Transverse colon (tissue), 4 donors: ENCODE data around the gene KIF2C. TPM values are rescaled to one million over a fixed set of nuclear protein-coding genes. Genes with fewer than 3 reads are reported as not detected.

Experiments
- DNase-seq: peaks from one replicate; pipeline ENCODE4 v3.0.0-alpha.2; 2019
- H3K27ac ChIP-seq, 4 donors: fragments of 200-600 bp; sonication (generic); 2 replicates each; pipeline ENCODE4 v1.5.1; 2016 to 2018; ENCODE audit warnings: inconsistent platforms in 4 of 4
- H3K27me3 ChIP-seq: fragments of 200-600 bp; sonication (generic); 2 replicates; pipeline ENCODE4 v1.5.1; 2017; ENCODE audit warnings: inconsistent platforms
- H3K36me3 ChIP-seq, 4 donors: fragments of 200-600 bp; sonication (generic); 2 replicates each; pipeline ENCODE4 v1.5.1; 2017 to 2019; ENCODE audit warnings: inconsistent platforms in 4 of 4
- H3K4me1 ChIP-seq, 4 donors: fragments of 200-600 bp; sonication (generic); 2 replicates each; pipeline ENCODE4 v1.5.1; 2017 to 2020; ENCODE audit warnings: inconsistent platforms in 4 of 4
- H3K4me3 ChIP-seq, 4 donors: fragments of 200-600 bp; sonication (generic); 1 replicate in 1 of 4; 2 replicates in 3 of 4; pipeline versions ENCODE4 v1.5.1 to v1.6.1; 2017 to 2019; ENCODE audit warnings: inconsistent platforms in 4 of 4
- H3K9me3 ChIP-seq, 2 donors: fragments of 200-600 bp; sonication (generic); 2 replicates each; pipeline ENCODE4 v1.5.1; 2017 to 2019; ENCODE audit warnings: inconsistent platforms in 2 of 2
- EP300 ChIP-seq: sonication (generic); formaldehyde crosslinking; IDR thresholded peaks from one replicate; pipeline ENCODE4 v1.6.1; 2017; ENCODE audit warnings: antibody characterized with exemption, low read depth
- POLR2A ChIP-seq: fragments of 450-650 bp; IDR thresholded peaks from one replicate; pipeline ENCODE4 v1.6.1; 2016; ENCODE audit warnings: antibody characterized with exemption, mild to moderate bottlenecking, moderate library complexity
- POLR2AphosphoS5 ChIP-seq, 3 donors: sonication (generic); formaldehyde crosslinking; IDR thresholded peaks; one replicate each; pipeline ENCODE4 v1.6.1; 2016; ENCODE audit warnings: antibody characterized with exemption in 3 of 3
- WGBS, 2 donors: methylation state at CpG; one replicate each; pipeline ENCODE4 v1.1.5; 2018; ENCODE audit warnings: low coverage in 1 of 2; 5-methylcytosine and 5-hydroxymethylcytosine counted together
- in situ Hi-C, 4 donors: fragments of 200-750 bp; cut with MboI; loops; one replicate each; pipeline versions ENCODE4 v1.15.0 to v1.15.1; 2017; ENCODE audit warnings: low sequenced_read_pairs in 3 of 4, low pct_ligation_motif_present in 1 of 4, low pct_unique_long_range_greater_than_20kb in 1 of 4
- intact Hi-C: fragments of 100-400 bp; cut with DNase I; formaldehyde crosslinking; loops from one replicate; pipeline ENCODE4 v1.15.1; 2023; ENCODE audit warnings: low total_unique reads
- total RNA-seq, 4 donors: library from RNA; depleted of rRNA; stranded (reverse); fragments of >200 nt; gene quantifications; one replicate each; pipeline ENCODE4 v1.1.0, GENCODE V29; 2016
- TF ChIP-seq, protein P1 (sequence below), 5 experiments: fragments of 200-600 bp in 3 of 5; fragments of 450-650 bp in 2 of 5; sonication (generic) in 3 of 5; IDR thresholded peaks; 1 replicate in 2 of 5; 2 replicates in 3 of 5; pipeline ENCODE4 v1.5.1; 2016 to 2017; ENCODE audit warnings: antibody characterized with exemption in 5 of 5, inconsistent platforms in 3 of 5, mild to moderate bottlenecking in 2 of 5, moderate library complexity in 1 of 5

KIF2C gene
- total RNA-seq, 4 donors from 2014 or later, result 0.95 to 8.0 (median 1.9) TPM; not detected in 1

DNA sequence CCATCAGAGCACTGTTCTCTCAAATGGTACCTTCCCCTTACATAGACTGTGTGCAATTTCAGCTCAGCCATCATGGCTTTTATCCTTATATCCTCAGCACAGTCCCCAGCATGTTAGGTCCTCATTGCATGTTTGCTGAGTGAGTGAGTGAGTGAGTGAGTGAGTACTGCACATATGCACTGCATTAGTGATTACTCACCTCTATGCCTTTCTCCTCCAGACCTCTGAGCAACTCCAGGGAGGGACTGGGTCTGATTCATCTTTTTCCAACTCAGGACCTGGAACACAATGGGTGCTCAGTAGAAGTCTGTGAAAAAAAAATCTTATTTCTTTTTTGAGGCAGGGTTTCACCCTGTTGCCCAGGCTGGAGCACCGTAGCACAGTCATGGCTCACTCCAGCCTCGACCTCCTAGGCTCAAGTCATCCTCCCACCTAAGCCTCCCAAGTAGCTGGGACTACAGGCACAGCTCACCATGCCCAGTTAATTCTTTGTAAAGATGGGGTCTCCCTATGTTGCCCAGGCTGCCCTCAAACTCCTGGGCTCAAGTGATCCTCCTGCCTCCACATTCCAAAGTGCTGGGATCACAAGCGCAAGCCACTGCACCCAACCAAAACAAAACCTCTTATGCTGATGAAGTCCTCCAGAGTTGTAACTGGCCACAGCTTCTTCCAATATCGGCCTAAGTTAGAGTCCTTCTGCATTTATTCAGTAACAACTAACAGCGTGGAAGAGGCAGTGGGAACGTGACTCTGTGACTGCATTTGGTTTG, 32.3 kb upstream of the KIF2C start:
- intact Hi-C loops (no loop called here), in situ Hi-C loops (no loop called here)
- Histone ChIP-seq H3K4me3 (no peak overlapping the region), H3K27ac (no peak overlapping the region), H3K27me3 (no peaks in the 10 kb centered on the region), H3K9me3 (no peaks in the 10 kb centered on the region), H3K36me3 (no peaks in the 10 kb centered on the region), H3K4me1 (peaks cover 0 to 11% (median 2%) of the 10 kb centered on the region in 4 donors)
- 80 to 92% methylated on average over 2 to 6 of the region's 6 CpGs for WGBS, 2 donors
- DNase-seq, result no peak
- no peak for TF ChIP-seq POLR2A
- TF ChIP-seq, protein P1, sequence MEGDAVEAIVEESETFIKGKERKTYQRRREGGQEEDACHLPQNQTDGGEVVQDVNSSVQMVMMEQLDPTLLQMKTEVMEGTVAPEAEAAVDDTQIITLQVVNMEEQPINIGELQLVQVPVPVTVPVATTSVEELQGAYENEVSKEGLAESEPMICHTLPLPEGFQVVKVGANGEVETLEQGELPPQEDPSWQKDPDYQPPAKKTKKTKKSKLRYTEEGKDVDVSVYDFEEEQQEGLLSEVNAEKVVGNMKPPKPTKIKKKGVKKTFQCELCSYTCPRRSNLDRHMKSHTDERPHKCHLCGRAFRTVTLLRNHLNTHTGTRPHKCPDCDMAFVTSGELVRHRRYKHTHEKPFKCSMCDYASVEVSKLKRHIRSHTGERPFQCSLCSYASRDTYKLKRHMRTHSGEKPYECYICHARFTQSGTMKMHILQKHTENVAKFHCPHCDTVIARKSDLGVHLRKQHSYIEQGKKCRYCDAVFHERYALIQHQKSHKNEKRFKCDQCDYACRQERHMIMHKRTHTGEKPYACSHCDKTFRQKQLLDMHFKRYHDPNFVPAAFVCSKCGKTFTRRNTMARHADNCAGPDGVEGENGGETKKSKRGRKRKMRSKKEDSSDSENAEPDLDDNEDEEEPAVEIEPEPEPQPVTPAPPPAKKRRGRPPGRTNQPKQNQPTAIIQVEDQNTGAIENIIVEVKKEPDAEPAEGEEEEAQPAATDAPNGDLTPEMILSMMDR (IDR thresholded peaks at IDR 0.05), result no peak
- TF ChIP-seq EP300, result no peak
- no peak for TF ChIP-seq POLR2AphosphoS5 (IDR thresholded peaks at IDR 0.05)

DNA sequence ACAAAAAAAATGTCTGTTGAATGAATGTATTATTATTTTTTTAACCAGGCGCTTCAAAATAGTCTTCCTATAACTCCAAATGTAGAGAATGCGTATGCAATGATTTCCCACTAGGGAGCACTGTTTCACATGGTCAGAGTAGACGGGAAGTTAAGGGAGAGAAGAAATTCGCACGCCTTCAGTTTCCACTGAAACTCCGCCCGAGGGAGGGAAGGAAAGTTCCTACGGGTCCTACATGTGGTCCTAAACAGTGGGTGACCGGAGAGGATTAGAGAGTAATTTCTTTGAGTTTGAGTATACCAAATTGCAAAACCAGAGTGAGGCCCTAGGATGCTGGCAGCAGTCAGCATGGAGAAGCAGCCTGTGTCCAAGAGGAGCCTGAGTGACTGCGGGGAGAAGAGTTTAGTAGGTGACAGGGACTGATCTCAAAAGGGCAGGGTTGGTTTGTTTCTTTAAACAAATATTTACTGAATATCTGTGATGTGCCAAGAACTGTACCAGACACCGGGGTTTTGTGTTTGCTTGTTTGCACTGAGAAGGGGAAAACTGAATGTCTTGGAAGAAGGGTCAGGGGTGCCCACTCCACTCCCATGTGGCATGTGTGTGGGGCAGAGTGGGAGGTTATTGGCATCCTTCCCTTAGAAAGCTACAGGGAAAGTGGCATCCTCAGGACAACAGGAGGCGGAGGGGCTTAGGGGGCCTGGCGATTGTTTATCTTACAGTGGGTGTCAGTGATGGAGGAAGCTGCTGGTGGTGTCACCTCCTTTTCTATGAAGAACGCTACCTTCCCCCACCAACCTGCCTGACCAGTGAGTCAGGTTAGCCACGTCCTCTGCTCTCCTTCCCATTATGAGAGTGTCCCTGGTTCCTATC, 31.4 kb upstream of the KIF2C start:
- in situ Hi-C loops (no loop called here), intact Hi-C loops (no loop called here)
- Histone ChIP-seq H3K27ac (no peak overlapping the region), H3K9me3 (no peaks in the 10 kb centered on the region), H3K4me1 (peaks cover 0 to 11% (median 2%) of the 10 kb centered on the region in 4 donors), H3K36me3 (no peaks in the 10 kb centered on the region), H3K4me3 (no peak overlapping the region), H3K27me3 (no peaks in the 10 kb centered on the region)
- TF ChIP-seq, protein P1 (IDR thresholded peaks at IDR 0.05), result peak; percentile 50 to 65 (median 61)
- TF ChIP-seq POLR2A, result no peak
- 6 to 30% methylated on average over 11 to 15 of the region's 15 CpGs for WGBS, 2 donors
- no peak for DNase-seq

DNA sequence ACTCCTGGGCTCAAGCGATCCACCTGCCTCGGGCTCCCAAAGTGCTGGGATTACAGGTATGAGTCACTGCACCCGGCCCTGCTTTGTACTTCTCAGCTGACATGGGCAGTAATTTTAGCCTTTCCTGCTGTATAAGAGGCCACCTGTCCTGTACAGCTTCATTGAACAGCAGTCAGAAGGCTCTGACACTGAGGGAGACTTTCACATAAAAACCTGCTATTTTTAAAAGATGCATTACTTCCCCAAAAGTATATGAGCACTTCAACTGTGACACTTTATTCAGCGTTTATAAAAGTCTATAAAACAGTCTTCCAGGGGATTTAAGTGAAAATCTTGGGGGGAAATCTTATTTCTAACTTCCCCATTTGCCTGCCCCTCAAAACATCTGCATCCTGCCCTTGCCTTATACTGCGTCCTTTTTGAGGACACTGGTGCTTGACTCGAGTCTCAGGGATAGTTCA, 26.3 kb upstream of the KIF2C start:
- Histone ChIP-seq H3K4me1 (peaks cover 0 to 13% (median 2%) of the 10 kb centered on the region in 4 donors), H3K27me3 (no peaks in the 10 kb centered on the region), H3K36me3 (no peaks in the 10 kb centered on the region), H3K4me3 (no peak overlapping the region), H3K9me3 (no peaks in the 10 kb centered on the region), H3K27ac (no peak overlapping the region)
- no peak for TF ChIP-seq POLR2A
- no peak for TF ChIP-seq EP300
- TF ChIP-seq, protein P1 (IDR thresholded peaks at IDR 0.05), result no peak
- no peak for TF ChIP-seq POLR2AphosphoS5 (IDR thresholded peaks at IDR 0.05)
- intact Hi-C loops (no loop called here), in situ Hi-C loops (no loop called here)
- no peak for DNase-seq
- WGBS, 2 donors, result 23 to 31% methylated on average over 3 to 6 of the region's 6 CpGs

DNA sequence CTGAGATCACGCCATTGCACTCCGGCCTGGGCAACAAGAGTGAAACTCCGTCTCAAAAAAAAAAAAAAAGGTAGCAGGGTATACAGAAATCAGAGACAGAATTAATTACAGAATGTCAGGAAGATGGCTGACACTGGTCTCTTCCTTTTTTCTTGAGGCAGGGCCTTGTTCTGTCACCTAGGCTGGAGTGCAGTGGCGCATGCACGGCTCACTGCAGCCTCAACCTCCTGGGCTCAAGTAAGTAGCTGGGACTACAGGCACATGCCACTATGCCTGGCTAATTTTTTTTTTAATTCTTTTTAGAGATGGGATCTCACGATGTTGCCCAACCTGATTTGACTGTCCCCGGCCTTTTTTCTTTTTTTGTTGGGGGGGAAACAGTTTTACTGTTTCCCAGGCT, 25.1 kb upstream of the KIF2C start:
- H3K27ac ChIP-seq, result no peak overlapping the region
- H3K4me3 ChIP-seq, result no peak overlapping the region
- H3K27me3 ChIP-seq, result no peaks in the 10 kb centered on the region
- intact Hi-C loops (no loop called here), in situ Hi-C loops (no loop called here)
- 77 to 85% methylated on average over 4 to 7 of the region's 7 CpGs for WGBS, 2 donors
- no peak for TF ChIP-seq POLR2A
- no peak for TF ChIP-seq POLR2AphosphoS5 (IDR thresholded peaks at IDR 0.05)
- TF ChIP-seq, protein P1 (IDR thresholded peaks at IDR 0.05), result no peak
- TF ChIP-seq EP300, result no peak
- no peaks in the 10 kb centered on the region for H3K9me3 ChIP-seq
- no peaks in the 10 kb centered on the region for H3K36me3 ChIP-seq
- DNase-seq, result no peak
- H3K4me1 ChIP-seq, result peaks cover 0 to 11% (median 2%) of the 10 kb centered on the region in 4 donors
